GM19193 (cell line): ENCODE measurements around the gene ATG10.

Source experiments
- POLR2A ChIP-seq: IDR thresholded peaks from 4 replicates; pipeline ENCODE4 v1.6.1; 2011; ENCODE audit not compliant: insufficient read depth, insufficient read length; ENCODE audit errors: extremely low read depth

The ATG10 gene

DNA sequence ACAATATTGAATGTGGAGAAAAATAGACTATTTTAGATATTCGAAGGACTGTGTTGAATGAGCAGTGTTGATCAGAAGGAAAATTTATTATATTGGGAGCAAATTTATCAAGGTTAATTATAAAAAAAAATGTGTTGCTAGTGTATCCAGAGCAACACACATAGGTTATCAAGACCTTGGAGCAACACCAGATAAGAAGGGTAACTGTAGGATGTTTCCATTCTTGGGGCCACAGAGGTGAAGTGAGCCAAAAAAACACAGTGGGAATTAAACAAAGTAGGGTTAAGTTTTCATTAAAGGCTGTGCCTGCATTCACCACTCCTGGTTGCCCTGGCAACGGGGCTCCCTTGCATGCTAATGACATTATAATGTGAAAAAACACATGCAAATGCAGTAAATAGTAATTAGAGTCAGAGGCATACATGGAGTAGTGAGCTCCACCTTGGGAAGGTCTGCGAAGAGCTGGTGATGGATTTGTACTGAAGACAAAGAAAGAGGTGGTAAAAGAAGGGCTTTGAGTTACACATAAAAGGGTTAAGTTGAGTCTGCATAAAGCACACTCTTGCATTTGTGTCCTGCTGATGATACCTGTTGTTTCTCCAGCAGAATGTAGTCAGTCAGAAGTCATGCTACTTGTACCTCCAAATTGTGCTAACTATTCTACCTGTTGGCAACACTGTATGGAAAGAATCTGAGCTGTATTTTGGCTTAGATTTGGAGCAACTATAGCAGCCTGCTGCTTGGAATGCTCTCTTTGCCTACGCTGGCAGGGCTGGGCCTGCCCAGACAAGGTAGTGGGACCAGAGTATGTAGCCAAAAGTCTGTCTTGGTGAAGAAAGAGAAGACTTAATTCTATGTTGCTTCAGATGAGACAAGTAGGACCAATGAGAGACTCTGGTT, 59.6 kb downstream of the ATG10 start:
- no peak for TF ChIP-seq POLR2A

GRCh38 chr5:82044010-82044409, 72.2 kb downstream of the ATG10 start:
- TF ChIP-seq POLR2A: no peak

- no peak for TF ChIP-seq POLR2A
Observed at GRCh38 chr5:82045554-82046275, 73.9 kb downstream of the ATG10 start.

- TF ChIP-seq POLR2A: no peak
Observed at GRCh38 chr5:82046276-82046647, 74.4 kb downstream of the ATG10 start.

GRCh38 chr5:82050955-82051354, 79.1 kb downstream of the ATG10 start:
- no peak for TF ChIP-seq POLR2A

DNA sequence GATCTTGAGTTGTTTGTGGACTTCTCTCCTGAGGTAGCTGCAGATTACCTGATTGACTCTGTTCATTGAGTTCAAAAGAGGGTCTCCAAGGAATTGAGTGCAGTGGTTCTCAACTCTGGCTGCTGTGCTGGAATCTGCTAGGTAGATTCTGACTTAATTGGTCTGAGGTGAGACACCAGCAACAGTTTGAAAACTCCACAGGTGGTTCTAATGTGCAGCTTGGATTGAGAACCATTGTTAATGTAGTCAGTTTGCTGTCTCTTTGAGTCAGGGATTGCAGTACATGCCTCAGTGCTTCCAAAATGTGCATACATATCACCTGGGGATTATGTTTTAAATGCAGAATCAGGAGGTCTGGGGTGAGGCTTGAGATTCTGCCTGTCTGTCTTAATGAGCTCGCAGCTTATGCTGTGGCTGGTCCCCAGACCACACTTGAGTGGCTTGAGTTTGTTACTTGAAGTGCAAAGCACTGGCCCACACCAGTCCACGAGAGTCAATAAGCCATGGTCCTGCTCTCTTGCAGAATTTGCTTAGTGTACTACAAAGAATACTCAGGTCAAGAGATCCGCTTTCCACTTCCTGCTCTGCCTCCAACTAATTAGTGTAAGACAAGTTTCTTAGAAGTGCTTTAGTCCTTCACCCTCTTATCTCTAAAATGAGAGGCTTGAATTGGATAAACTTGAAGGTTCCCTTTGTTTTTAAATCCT, 82.3 kb downstream of the ATG10 start:
- TF ChIP-seq POLR2A: no peak

GRCh38 chr5:82057051-82057450, 85.2 kb downstream of the ATG10 start:
- no peak for TF ChIP-seq POLR2A

DNA sequence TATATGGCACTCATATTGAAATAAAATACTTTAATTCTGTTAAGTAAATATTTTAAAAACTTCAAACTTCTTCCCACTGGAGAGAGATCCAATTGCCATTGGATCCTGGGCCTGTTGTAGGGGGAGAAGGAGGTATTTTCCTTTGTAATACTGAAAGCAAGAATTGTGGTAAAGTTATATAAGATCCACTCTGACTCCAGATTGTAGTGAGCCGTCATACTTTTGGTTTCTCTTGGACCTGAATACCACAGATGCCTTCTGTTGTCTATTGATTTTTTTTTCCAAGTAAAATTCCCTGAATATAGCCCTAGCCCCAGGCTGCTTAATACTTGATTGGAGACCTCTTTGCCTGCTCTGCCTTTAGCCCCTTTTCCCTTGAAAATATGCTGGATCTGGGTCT, 86.9 kb downstream of the ATG10 start:
- TF ChIP-seq POLR2A: no peak

DNA sequence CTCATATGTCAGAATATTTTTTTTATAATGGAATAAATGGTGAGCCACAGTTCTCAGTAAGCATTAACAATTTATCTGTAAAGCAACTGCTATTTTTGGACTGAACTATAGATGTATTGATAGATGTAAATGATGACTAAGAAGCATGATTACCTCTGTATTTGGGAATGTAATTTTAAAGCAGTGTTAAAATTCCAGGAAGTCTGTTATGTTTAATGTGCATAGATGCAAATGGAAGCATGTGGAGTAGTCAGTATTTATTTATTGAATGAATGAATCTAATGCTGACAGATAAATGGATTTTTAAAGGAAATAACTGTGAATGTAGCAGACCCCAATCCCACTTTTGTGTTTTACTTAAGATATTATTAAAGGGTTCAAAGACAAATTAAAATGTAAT, 95.0 kb downstream of the ATG10 start:
- no peak for TF ChIP-seq POLR2A

DNA sequence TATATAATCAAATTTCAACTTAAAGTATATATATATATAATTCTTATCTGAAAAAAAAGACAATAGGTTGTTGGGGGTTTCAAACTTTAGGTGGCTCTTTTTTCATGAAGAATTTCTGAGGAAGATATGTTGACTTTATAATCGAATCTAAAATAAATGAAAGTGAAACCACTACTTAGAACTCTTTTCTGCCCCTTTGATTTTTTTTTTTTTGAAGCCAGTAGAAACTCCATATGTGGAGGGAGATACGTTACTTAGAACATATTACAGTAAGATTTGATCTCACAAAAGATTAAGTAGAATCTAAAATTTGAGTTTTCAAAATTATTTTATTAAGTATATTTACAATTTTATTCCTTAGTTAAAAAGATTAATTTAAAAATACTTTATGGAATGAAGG, 96.9 kb downstream of the ATG10 start:
- no peak for TF ChIP-seq POLR2A

DNA sequence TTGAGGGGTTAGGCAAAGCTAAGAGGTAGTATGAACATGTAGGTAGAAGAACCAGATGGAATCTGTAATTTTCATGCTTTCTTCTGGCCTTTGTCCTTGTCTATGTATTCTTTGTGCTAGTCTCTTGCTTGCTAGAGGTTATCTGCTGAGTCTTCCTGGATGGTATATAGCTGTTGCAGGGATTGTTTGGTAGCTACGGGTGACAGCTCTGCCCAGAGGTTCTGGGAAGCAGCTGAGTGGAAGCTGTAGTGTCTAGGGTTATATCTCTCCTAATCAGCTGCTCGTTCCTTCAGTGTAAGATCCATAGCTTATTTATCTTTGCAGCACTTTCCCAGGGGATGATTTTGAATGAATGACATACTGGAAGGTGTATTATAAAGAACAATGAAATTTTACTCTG, 100.3 kb downstream of the ATG10 start:
- no peak for TF ChIP-seq POLR2A

DNA sequence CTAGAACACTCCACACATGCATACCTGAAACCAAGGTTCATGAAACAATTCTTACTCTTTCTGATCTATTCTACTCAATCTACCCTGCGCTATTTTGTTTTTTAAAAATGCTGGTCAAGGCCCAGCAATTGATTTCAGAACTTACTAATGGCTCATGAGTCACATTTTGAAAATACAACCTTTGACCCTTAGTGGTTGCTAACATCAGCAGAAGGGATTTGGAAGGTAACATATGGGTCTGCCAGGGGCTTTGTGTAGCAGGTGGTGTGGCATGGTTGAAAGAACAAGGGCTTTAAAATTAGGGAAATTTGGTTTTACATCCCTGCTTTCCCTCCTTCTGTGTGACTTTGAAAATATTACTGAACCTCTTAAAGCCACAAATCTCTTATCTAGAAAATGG, 101.4 kb downstream of the ATG10 start:
- TF ChIP-seq POLR2A: no peak

GRCh38 chr5:82074950-82075349, 103.1 kb downstream of the ATG10 start:
- no peak for TF ChIP-seq POLR2A

DNA sequence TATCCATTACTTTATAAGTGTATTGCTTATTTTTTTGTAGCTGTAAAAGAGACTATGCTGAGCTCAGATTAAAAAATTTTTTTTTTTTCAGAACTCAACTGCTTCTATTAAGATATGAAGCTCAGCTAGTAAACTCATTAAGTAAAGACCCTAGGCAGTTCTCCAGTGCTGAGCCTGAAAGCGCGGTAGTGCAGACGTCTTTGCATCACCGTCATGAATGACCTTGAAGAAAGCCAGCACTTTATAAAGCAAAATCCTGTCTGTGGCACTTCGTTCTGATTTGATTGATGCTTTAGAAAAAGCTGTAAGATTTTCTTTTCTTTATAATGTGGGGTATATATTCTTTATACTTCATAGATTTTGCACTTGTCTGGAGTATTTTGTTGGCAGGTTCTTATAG, 105.7 kb downstream of the ATG10 start:
- TF ChIP-seq POLR2A: no peak

DNA sequence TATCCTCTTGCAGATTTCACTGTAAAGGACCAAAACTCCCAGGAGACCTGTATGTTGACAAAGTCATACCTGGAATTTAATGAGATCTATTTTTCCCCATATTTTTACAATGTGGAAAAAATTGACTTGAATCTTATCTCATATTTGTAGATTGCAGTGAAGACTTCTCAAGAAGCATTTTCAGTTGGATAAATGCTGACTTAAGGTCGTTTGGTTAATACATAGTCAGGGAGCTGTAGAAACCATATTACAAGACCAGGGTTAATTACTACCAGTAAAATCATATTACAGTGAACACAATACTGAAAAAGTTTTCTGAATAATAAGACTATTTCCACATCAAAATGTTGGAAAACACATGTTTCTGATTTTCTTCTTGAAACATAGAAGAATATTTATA, 119.8 kb downstream of the ATG10 start:
- no peak for TF ChIP-seq POLR2A
